HepG2 (cell line): ENCODE measurements around the gene CDC42BPG. TPM values are rescaled to one million over a fixed set of nuclear protein-coding genes. Genes with fewer than 3 reads are reported as not detected.

Source experiments
- BCL3 ChIP-seq: sonication (generic); formaldehyde crosslinking; IDR thresholded peaks from 2 replicates; pipeline ENCODE4 v1.5.1; 2020; ENCODE audit warnings: mild to moderate bottlenecking, missing genetic modification reagents, moderate library complexity
- BHLHE40 ChIP-seq: IDR thresholded peaks from 2 replicates; pipeline ENCODE4 v1.6.1; 2011; ENCODE audit warnings: low read length, improper control_type of control experiment
- CTCF ChIP-seq: sonication (generic); formaldehyde crosslinking; IDR thresholded peaks from 2 replicates; pipeline ENCODE4 v1.5.0; 2020; ENCODE audit warnings: mild to moderate bottlenecking, missing genetic modification reagents, moderate library complexity
- DNMT1 ChIP-seq: sonication (generic); formaldehyde crosslinking; IDR thresholded peaks from 2 replicates; pipeline ENCODE4 v1.5.1; 2020; ENCODE audit warnings: mild to moderate bottlenecking, missing genetic modification reagents
- FOXA3 ChIP-seq: IDR thresholded peaks from 2 replicates; pipeline ENCODE4 v1.6.1; 2016; ENCODE audit warnings: missing genetic modification reagents, missing compliant biosample characterization
- HIC2 ChIP-seq: sonication (generic); formaldehyde crosslinking; IDR thresholded peaks from 2 replicates; pipeline ENCODE4 v1.9.0; 2022; ENCODE audit warnings: low read depth, missing genetic modification reagents
- PBX3 ChIP-seq: sonication (generic); formaldehyde crosslinking; IDR thresholded peaks from 2 replicates; pipeline ENCODE4 v1.8.1; 2023; ENCODE audit warnings: missing genetic modification reagents, inconsistent platforms, borderline replicate concordance
- PRDM10 ChIP-seq: sonication (generic); formaldehyde crosslinking; IDR thresholded peaks from 2 replicates; pipeline ENCODE4 v1.4.0; 2020; ENCODE audit warnings: low read depth, missing genetic modification reagents
- RBFOX2 ChIP-seq: fragments of 200-400 bp; formaldehyde crosslinking; IDR thresholded peaks from 2 replicates; pipeline ENCODE4 v1.6.1; 2017; ENCODE audit warnings: low read depth, mild to moderate bottlenecking, low read length
- THAP7 ChIP-seq: sonication (generic); formaldehyde crosslinking; IDR thresholded peaks from 2 replicates; pipeline ENCODE4 v1.8.1; 2023; ENCODE audit warnings: mild to moderate bottlenecking, missing genetic modification reagents
- ZNF484 ChIP-seq: sonication (generic); formaldehyde crosslinking; IDR thresholded peaks from 2 replicates; pipeline ENCODE4 v1.5.1; 2020; ENCODE audit warnings: mild to moderate bottlenecking, low read depth, missing genetic modification reagents, borderline replicate concordance
- ZNF687 ChIP-seq: sonication (generic); formaldehyde crosslinking; IDR thresholded peaks from 2 replicates; pipeline ENCODE4 v1.5.1; 2020; ENCODE audit warnings: mild to moderate bottlenecking, missing genetic modification reagents, moderate library complexity
- polyA plus RNA-seq, 8 experiments: library from polyadenylated mRNA; depleted of rRNA in 3 of 8; stranded (reverse) in 7 of 8; unstranded in 1 of 8; fragments of >200 nt; fragmentation: Illumina TruSeq in 4 of 8; extraction: Trizol in 4 of 8; gene quantifications; 2 replicates each; pipeline versions ENCODE4 v1.2.1 to v1.2.3, GENCODE V29; 2011 to 2016; ENCODE audit warnings: low read depth in 4 of 8, missing spikeins in 1 of 8, mixed read lengths in 1 of 8; ENCODE audit not compliant: insufficient read depth in 1 of 8
- total RNA-seq, 5 experiments: library from RNA; depleted of rRNA; stranded (reverse); fragments of >200 nt; fragmentation: Illumina TruSeq; extraction: Trizol; gene quantifications; 2 replicates each; pipeline ENCODE4 v1.2.3, GENCODE V29; 2016; ENCODE audit warnings: low read depth in 1 of 5

Gene CDC42BPG
- total and polyA plus RNA-seq, 2 of the 13 experiments (the other 11 are each of a cell fraction or from before 2014, with no cell fraction given), result 0.55 to 1.4 TPM

GRCh38 chr11:64887757-64888405 is 43.4 kb upstream of the CDC42BPG start (continued):
- TF ChIP-seq BCL3 (CRISPR knock-in tag), result no peak
- TF ChIP-seq RBFOX2, result peak; percentile 83
- no peak for TF ChIP-seq THAP7 (CRISPR knock-in tag)
- peak; percentile 22; the same call in 1 of the 2 replicates for TF ChIP-seq FOXA3 (CRISPR knock-in tag)
- TF ChIP-seq PRDM10 (CRISPR knock-in tag), result no peak; the same call in 1 of the 2 replicates
- no peak for TF ChIP-seq DNMT1 (CRISPR knock-in tag)
- TF ChIP-seq HIC2, result peak; percentile 36; the same call in 1 of the 2 replicates
- TF ChIP-seq CTCF, result peak; percentile 94
- TF ChIP-seq ZNF687, result peak; percentile 80
- no peak for TF ChIP-seq ZNF484
- no peak for TF ChIP-seq BHLHE40
- no peak for TF ChIP-seq PBX3 (CRISPR knock-in tag)
